ENCODE measurements around the gene SIAH2.

- TF ChIP-seq CTCF (IDR thresholded peaks at IDR 0.05), result no peak
- TF ChIP-seq POLR2A (IDR thresholded peaks at IDR 0.05), result no peak
- TF ChIP-seq POLR2AphosphoS5 (IDR thresholded peaks at IDR 0.05), result no peak
Measured at GRCh38 chr3:150770681-150771080, 7.7 kb upstream of the SIAH2 start.

Data from transverse colon (tissue), 4 donors.